ENCODE measurements around the gene SNTG2. TPM values are rescaled to one million over a fixed set of nuclear protein-coding genes. Genes with fewer than 3 reads are reported as not detected.

Gene SNTG2
- polyA plus RNA-seq, 3 donors: not detected

DNA sequence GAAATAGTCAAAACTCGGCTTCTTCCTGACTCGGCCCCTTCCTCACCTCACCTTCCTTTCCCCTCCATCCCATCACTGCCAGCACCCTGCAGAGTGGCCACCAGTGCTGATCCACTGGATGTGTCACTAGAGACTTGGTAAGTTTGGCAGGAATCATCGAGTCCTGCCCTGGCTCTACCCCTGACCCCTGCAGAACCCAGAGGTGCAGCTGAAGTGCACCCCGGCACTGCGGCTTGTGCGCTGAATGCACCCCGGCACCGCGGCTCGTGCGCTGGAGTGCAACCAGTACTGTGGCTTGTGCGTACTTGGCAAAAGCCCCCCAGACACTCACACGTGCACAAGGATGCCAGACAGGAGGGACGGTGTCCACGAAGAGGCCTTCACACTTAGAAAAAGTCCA is 206.5 kb downstream of the SNTG2 start:
- Mint-ChIP-seq H3K4me3 (no peak overlapping the region), H3K27ac (no peak overlapping the region), H3K36me3 (no peaks in the 10 kb centered on the region), H3K27me3 (ENCODE audit: low read depth in 3 of 3) (peaks cover 0 to 4% (median 0%) of the 10 kb centered on the region in 3 donors), H3K4me1 (no peaks in the 10 kb centered on the region), H3K9me3 (peaks cover 0 to 1% (median 0%) of the 10 kb centered on the region in 7 donors)
- Histone ChIP-seq H3K4me3 (replicated peaks in 1 of 3; ENCODE audit: low read depth in 2 of 3, low read length in 3 of 3) (no peak overlapping the region), H3K4me1 (ENCODE audit: control insufficient read depth in 1 of 2, insufficient read depth in 2 of 2, low read length in 2 of 2) (no peaks in the 10 kb centered on the region), H3K4me2 (replicated peaks; ENCODE audit: extremely low read depth, low read length, poor library complexity, severe bottlenecking) (no peak overlapping the region), H3K79me2 (ENCODE audit: insufficient read depth, low read length) (no peaks in the 10 kb centered on the region), H3K36me3 (replicated peaks in 1 of 2; ENCODE audit: control insufficient read depth in 1 of 2, insufficient read depth in 2 of 2, low read length in 2 of 2) (no peaks in the 10 kb centered on the region), H3K9me3 (replicated peaks in 1 of 2; ENCODE audit: control insufficient read depth in 1 of 2, insufficient read depth in 1 of 2, low read length in 2 of 2) (no peaks in the 10 kb centered on the region), H4K20me1 (ENCODE audit: insufficient read depth, low read length) (no peaks in the 10 kb centered on the region), H3K27ac (ENCODE audit: low read depth in 1 of 2, low read length in 2 of 2) (no peak overlapping the region), H2AFZ (ENCODE audit: insufficient read depth, low read depth, low read length, poor library complexity, severe bottlenecking) (no peak overlapping the region), H3K27me3 (ENCODE audit: control insufficient read depth in 2 of 2, insufficient read depth in 2 of 2, low read length in 2 of 2) (no peaks in the 10 kb centered on the region), H3K9ac (ENCODE audit: insufficient read depth, low read length, poor library complexity, severe bottlenecking) (no peak overlapping the region)
- intact Hi-C loops (cut with micrococcal nuclease): no loop called here
- TF ChIP-seq, protein P1, sequence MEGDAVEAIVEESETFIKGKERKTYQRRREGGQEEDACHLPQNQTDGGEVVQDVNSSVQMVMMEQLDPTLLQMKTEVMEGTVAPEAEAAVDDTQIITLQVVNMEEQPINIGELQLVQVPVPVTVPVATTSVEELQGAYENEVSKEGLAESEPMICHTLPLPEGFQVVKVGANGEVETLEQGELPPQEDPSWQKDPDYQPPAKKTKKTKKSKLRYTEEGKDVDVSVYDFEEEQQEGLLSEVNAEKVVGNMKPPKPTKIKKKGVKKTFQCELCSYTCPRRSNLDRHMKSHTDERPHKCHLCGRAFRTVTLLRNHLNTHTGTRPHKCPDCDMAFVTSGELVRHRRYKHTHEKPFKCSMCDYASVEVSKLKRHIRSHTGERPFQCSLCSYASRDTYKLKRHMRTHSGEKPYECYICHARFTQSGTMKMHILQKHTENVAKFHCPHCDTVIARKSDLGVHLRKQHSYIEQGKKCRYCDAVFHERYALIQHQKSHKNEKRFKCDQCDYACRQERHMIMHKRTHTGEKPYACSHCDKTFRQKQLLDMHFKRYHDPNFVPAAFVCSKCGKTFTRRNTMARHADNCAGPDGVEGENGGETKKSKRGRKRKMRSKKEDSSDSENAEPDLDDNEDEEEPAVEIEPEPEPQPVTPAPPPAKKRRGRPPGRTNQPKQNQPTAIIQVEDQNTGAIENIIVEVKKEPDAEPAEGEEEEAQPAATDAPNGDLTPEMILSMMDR (IDR thresholded peaks at IDR 0.05): no peak
- no peak for DNase-seq
- WGBS (ENCODE audit: insufficient coverage): 97% methylated on average over 11 of the region's 15 CpGs

DNA sequence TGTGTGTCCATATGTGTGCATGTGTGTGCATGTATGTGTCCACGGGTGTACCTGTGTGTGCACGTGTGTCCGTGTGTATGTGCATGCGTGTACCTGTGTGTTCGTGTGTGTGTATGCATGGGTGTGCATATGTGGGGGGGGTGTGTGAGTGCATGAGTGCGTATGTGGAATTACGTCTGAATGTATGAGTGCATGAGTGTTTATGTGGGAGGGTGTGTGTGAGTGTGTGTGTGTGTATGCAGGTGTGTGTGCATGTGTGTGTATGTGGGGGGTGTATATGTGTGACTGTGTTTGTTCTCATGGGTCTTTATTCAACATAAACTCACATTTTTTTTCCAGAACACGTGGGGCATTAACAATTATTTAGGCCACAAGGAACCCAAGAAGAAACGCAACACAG is 208.4 kb downstream of the SNTG2 start:
- H3K4me1 Mint-ChIP-seq: no peaks in the 10 kb centered on the region
- H3K4me3 Mint-ChIP-seq: no peak overlapping the region
- H3K27me3 Mint-ChIP-seq (ENCODE audit: low read depth in 3 of 3): peaks cover 0 to 6% (median 0%) of the 10 kb centered on the region in 3 donors
- no peak overlapping the region for H3K27ac Mint-ChIP-seq
- peaks cover 9 to 19% (median 14%) of the 10 kb centered on the region in 7 donors for H3K9me3 Mint-ChIP-seq
- TF ChIP-seq, protein P1 (IDR thresholded peaks at IDR 0.05): no peak
- peaks cover 11 to 16% of the 10 kb centered on the region in 2 donors for H3K9me3 ChIP-seq (replicated peaks in 1 of 2; ENCODE audit: control insufficient read depth in 1 of 2, insufficient read depth in 1 of 2, low read length in 2 of 2)
- H3K36me3 Mint-ChIP-seq: no peaks in the 10 kb centered on the region
- intact Hi-C loops (cut with micrococcal nuclease): no loop called here
- H3K27ac ChIP-seq (ENCODE audit: low read depth in 1 of 2, low read length in 2 of 2): no peak overlapping the region
- DNase-seq: no peak
- H4K20me1 ChIP-seq (ENCODE audit: insufficient read depth, low read length): no peaks in the 10 kb centered on the region
- no peak overlapping the region for H3K9ac ChIP-seq (ENCODE audit: insufficient read depth, low read length, poor library complexity, severe bottlenecking)
- WGBS (ENCODE audit: insufficient coverage): 72% methylated on average over 5 of the region's 9 CpGs
- H3K36me3 ChIP-seq (replicated peaks in 1 of 2; ENCODE audit: control insufficient read depth in 1 of 2, insufficient read depth in 2 of 2, low read length in 2 of 2): no peaks in the 10 kb centered on the region
- H2AFZ ChIP-seq (ENCODE audit: insufficient read depth, low read depth, low read length, poor library complexity, severe bottlenecking): no peak overlapping the region
- H3K4me3 ChIP-seq (replicated peaks in 1 of 3; ENCODE audit: low read depth in 2 of 3, low read length in 3 of 3): no peak overlapping the region
- no peak overlapping the region for H3K4me2 ChIP-seq (replicated peaks; ENCODE audit: extremely low read depth, low read length, poor library complexity, severe bottlenecking)
- H3K27me3 ChIP-seq (ENCODE audit: control insufficient read depth in 2 of 2, insufficient read depth in 2 of 2, low read length in 2 of 2): no peaks in the 10 kb centered on the region
- H3K4me1 ChIP-seq (ENCODE audit: control insufficient read depth in 1 of 2, insufficient read depth in 2 of 2, low read length in 2 of 2): no peaks in the 10 kb centered on the region
- no peaks in the 10 kb centered on the region for H3K79me2 ChIP-seq (ENCODE audit: insufficient read depth, low read length)

Data from CD14-positive monocyte (primary cell).